Measurements from ENCODE around the gene USP20.

- TF ChIP-seq CTCF (IDR thresholded peaks at IDR 0.05) (no peak), EP300 (IDR thresholded peaks at IDR 0.05) (no peak), POLR2AphosphoS5 (IDR thresholded peaks at IDR 0.05) (no peak)
Observed at GRCh38 chr9:129889122-129889940, 54.1 kb downstream of the USP20 start.
